Muscle of arm (tissue), 12 donors: ENCODE results near the gene ITPRID1. TPM values are rescaled to one million over a fixed set of nuclear protein-coding genes. Genes with fewer than 3 reads are reported as not detected.

Experiments
- DNase-seq: peaks from one replicate; pipeline ENCODE4 v3.0.0-alpha.2; 2013
- polyA plus RNA-seq, 12 donors: library from polyadenylated mRNA; unstranded; fragments of 120-200 nt; gene quantifications; one replicate each; pipeline ENCODE4 v1.2.1, GENCODE V29; 2013; ENCODE audit not compliant: insufficient read length in 12 of 12

The ITPRID1 gene
- polyA plus RNA-seq, 12 donors: 0.40 to 1.7 (median 0.93) TPM; not detected in 2

DNA sequence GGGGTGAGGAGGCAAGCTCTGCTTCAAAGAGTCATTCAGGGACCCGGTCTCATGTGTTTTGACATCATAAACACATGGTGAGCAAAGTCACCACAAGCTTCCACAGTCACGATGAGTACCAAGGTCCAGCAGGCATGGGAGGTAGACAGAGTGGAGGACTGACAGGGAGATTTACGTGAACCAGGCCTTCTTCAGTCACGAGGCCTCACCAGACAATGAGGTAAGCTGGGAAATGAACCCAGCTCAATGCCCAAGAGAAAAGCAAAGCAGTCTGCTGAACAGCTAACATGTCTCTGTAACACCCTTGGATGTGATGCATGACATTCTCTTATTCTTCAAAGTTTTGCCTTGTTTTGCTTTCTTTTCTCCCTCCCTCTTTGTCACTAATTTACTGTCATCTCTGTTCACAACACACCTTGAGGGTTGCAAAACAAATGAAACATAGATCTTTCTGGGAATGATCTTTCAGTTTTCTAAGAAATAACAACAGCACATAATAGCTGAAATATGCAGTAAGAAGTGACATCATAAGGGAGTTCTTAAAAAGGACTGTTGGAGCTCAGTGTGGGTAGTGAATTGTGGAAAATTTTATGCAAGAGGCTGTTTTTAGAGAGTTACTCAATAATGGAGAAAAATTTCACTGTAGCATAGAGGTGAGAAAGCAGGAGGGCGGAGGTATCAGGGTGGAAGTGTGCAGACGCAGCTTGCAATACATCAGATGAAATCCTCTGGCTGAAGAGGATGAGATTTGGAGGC is 182.1 kb downstream of the ITPRID1 start:
- DNase-seq: peak; percentile 27

DNA sequence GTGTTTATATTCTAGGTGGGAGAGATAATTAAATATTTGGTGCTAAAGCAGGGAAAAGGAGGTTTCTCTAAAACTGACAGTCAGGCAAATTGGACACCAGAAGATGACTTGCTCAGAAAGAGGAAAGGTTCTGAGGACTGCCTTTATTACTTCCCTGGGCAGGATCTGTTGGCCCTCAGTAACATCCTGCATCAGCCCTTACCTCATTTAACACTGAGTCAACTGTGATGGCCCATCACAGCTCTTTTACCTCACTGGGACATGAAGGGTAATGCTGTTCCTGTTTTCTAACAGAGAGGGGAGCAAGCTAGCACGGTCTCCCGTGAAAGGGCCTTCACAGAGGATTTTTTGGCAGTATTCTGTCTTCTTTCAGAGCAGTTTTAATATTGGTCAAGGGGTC is 185.2 kb downstream of the ITPRID1 start:
- no peak for DNase-seq

DNA sequence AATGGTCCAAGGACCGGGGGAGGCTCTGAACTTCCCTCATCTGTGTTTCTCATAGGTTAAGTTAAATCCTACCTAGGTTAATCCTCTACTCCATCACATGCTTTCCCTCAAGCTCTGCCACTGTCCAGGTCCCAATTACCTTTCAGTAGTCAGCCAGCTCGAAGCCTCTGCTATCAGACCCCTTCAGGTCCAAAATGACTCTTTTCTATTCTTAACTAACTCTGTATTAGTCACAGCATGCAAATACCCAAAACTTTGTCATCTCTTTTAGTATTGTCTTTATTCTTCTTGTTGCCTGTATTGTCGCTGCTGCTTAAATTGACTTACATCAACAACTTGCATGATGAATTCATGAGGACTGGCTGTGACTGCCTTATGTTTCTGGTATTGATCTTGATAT is 188.5 kb downstream of the ITPRID1 start:
- no peak for DNase-seq

DNA sequence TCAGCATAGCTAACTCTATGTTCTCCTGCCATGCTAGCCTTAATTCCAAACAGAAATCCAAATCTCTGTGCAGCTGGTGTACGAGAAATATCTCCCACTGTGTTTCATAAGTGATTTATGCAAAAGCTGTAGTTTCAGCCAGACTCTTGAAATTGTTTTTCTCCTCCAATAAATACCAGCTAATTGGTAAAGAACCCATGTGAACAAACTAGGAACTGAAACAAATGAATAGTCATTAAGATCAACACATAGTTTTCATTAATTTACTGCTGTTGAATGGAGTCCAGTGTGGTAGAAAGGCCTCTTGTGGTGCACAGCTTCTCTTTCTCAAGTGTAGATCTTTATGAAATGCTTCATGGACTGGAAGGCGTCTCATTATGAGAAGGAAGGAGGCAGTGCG is 191.5 kb downstream of the ITPRID1 start:
- no peak for DNase-seq

DNA sequence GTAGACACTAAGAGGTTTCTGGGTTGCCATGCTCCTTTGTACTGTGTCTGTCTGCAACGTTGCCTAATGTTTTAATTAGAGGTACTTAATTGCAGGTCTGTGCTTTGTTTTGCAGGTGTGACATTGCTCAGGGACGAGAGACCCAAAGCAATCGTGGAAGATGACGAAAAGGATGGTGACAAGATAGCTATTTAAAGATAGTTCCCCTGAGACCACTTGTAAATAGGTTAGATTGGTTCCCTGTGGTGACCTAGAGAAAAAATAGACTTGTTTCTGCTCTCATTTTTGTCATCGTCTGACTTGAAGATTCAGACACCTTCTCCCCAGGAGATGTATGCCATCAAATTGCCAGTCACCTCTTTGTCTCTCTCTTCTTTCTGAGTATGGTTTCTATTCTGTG is 193.2 kb downstream of the ITPRID1 start:
- no peak for DNase-seq

Other genes starting within 250 kb of the ITPRID1 start
- under 1 TPM in 8 of 12 donors, not detected in 4; 0.11 to 0.96 (median 0.18) TPM for gene NEUROD6, start 173.4 kb upstream of the ITPRID1 start, polyA plus RNA-seq
- under 1 TPM in 2 of 12 donors, not detected in 10; 0.10 to 0.52 TPM for gene PPP1R17, start 173.1 kb downstream of the ITPRID1 start, polyA plus RNA-seq